Calu3 (cell line): ENCODE data around the gene CRB2. TPM values are rescaled to one million over a fixed set of nuclear protein-coding genes. Genes with fewer than 3 reads are reported as not detected.

Experiments
- BruUV-seq: library from RNA; stranded (reverse); fragments of 400-500 nt; replicated peaks from 2 replicates; lab custom pipeline; 2021; lab: Mats Ljungman, UMichigan
- CTCF ChIA-PET: fragments of 300-600 bp; sonication (Branson Sonifier 250); formaldehyde crosslinking; loops from one replicate; lab custom pipeline; 2022; ENCODE audit warnings: antibody characterized with exemption; lab: Charles Lee
- DNase-seq: peaks from one replicate; pipeline ENCODE4 v3.0.0; 2022
- H3K27ac Mint-ChIP-seq: one replicate; pipeline ENCODE4 v1.8.0; 2022; ENCODE audit warnings: mixed read lengths; ENCODE audit not compliant: unreplicated experiment
- H3K27me3 Mint-ChIP-seq: one replicate; pipeline ENCODE4 v1.8.0; 2022; ENCODE audit warnings: mixed read lengths; ENCODE audit not compliant: unreplicated experiment
- H3K36me3 Mint-ChIP-seq: one replicate; pipeline ENCODE4 v1.8.0; 2022; ENCODE audit warnings: mild to moderate bottlenecking, moderate library complexity, mixed read lengths; ENCODE audit not compliant: insufficient read depth, unreplicated experiment
- H3K4me1 Mint-ChIP-seq: one replicate; pipeline ENCODE4 v1.8.0; 2022; ENCODE audit warnings: mild to moderate bottlenecking, low read depth, mixed read lengths; ENCODE audit not compliant: unreplicated experiment
- H3K4me3 Mint-ChIP-seq: one replicate; pipeline ENCODE4 v1.8.0; 2022; ENCODE audit warnings: mild to moderate bottlenecking, low read depth, moderate library complexity, mixed read lengths; ENCODE audit not compliant: unreplicated experiment
- H3K9me3 Mint-ChIP-seq: one replicate; pipeline ENCODE4 v1.8.0; 2022; ENCODE audit warnings: low read depth, mixed read lengths; ENCODE audit not compliant: unreplicated experiment
- intact Hi-C: fragments of 100-400 bp; cut with micrococcal nuclease; formaldehyde crosslinking; loops from one replicate; pipeline ENCODE4 v1.10.0; 2022; ENCODE audit not compliant: unreplicated experiment
- total RNA-seq: library from RNA; stranded (reverse); gene quantifications from 2 replicates; pipeline ENCODE4 v1.2.3, GENCODE V29; 2022
- TF ChIP-seq, protein P1 (sequence below): fragments of 200-600 bp; IDR thresholded peaks from one replicate; pipeline ENCODE4 v1.8.0; 2022; ENCODE audit warnings: antibody characterized with exemption; ENCODE audit not compliant: unreplicated experiment

Gene CRB2
- total RNA-seq, 1 experiment from 2014 or later, result not detected

DNA sequence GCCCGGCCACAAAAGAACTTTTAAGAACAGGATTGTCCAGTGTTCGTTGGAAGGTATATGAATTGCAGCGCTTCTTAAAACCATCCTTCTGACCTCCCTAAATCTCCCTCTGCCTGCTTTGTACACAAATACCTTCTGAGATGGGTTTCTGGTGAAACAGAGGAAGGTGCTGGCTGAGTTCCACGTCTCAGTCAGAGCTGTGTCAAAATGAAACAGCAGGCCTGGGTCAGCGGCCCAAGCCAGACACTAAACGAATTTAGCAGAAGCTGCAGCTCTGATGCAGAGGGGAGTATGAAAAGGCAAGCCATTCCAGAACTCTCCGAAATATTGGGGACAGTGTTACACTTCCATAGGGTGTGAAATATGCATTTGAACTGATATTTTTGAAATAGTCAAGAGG is 37.8 kb upstream of the CRB2 start:
- H3K36me3 Mint-ChIP-seq, result no peaks in the 10 kb centered on the region
- BruUV-seq, result no TSS peak
- DNase-seq, result no peak
- H3K4me3 Mint-ChIP-seq, result no peak overlapping the region
- intact Hi-C loops, result no loop called here
- H3K27me3 Mint-ChIP-seq, result peaks cover 15% of the 10 kb centered on the region
- peaks cover 16% of the 10 kb centered on the region for H3K4me1 Mint-ChIP-seq
- no peaks in the 10 kb centered on the region for H3K9me3 Mint-ChIP-seq
- TF ChIP-seq, protein P1, sequence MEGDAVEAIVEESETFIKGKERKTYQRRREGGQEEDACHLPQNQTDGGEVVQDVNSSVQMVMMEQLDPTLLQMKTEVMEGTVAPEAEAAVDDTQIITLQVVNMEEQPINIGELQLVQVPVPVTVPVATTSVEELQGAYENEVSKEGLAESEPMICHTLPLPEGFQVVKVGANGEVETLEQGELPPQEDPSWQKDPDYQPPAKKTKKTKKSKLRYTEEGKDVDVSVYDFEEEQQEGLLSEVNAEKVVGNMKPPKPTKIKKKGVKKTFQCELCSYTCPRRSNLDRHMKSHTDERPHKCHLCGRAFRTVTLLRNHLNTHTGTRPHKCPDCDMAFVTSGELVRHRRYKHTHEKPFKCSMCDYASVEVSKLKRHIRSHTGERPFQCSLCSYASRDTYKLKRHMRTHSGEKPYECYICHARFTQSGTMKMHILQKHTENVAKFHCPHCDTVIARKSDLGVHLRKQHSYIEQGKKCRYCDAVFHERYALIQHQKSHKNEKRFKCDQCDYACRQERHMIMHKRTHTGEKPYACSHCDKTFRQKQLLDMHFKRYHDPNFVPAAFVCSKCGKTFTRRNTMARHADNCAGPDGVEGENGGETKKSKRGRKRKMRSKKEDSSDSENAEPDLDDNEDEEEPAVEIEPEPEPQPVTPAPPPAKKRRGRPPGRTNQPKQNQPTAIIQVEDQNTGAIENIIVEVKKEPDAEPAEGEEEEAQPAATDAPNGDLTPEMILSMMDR, result no peak
- CTCF ChIA-PET, result interaction anchor here (0.7 kb wide), 1 partner anchor 13 kb away, joined by 3 read pairs; no protein-coding TSS in a partner anchor
- no peak overlapping the region for H3K27ac Mint-ChIP-seq

DNA sequence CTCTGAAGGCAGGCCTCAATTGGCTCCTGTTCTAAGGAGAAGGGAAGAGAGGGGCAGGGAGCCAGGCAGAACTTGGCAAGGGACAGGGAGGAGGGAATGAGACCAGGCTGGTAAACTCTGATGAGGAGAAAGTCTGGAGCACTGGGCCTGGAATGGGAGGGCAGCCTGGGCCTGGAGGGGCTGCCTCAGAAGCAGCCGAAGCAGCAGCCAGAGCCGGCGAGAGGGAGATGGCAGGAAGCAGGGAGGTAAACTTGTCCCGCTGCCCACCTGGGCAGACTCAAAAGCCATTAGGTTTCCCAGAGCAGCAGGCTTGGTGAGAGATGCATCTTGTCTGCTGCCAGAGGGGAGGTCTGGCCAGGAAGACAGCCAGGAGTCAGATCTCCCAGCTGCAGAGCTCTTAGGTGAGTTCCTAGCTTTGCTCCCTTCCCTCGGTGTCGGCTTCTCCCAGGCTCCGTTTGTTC is 37.0 kb upstream of the CRB2 start:
- Mint-ChIP-seq H3K36me3 (no peaks in the 10 kb centered on the region), H3K9me3 (no peaks in the 10 kb centered on the region), H3K4me1 (peaks cover 18% of the 10 kb centered on the region), H3K27me3 (peaks cover 14% of the 10 kb centered on the region), H3K4me3 (no peak overlapping the region), H3K27ac (no peak overlapping the region)
- no TSS peak for BruUV-seq
- CTCF ChIA-PET, result no interaction called here
- TF ChIP-seq, protein P1, result no peak
- no peak for DNase-seq
- intact Hi-C loops, result no loop called here

DNA sequence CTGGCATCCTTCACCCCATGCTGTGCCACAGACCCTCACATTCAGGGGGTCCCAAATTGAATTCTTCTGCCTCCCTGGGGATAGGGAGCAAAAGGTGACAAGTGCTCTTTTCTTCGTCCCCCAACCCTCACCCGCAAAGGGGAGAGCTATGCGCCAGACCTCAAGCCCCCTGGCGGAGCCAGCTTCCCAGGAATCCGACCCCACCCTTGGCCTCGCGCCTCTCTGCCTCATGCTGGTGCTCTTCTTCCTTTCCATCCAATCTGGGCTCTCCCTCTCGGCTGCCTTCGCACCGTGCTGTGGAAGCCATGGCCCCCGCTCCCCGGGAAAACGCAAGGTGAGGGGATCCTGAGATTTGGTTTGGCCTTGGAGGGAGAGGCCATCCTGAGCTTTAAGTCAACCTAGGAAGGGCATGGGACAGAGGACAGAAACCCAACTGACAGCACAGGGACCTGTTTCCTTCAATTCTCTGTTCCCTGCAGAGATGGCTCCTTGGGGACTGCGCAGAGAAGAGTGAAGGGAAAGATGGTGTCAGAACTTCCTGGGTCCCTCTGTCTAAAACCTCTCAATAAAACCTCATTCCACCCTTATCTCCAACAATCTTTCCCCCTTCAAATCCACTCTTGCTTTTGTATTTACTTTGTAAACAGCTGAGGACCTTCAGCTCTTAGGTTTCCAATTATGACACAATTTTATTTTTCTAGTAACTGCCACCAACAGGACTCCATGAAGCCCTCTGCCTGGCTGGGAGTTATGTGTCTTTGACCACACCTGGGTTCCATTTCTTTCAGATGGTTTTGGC is 36.3 kb upstream of the CRB2 start:
- no peak for DNase-seq
- no peaks in the 10 kb centered on the region for H3K9me3 Mint-ChIP-seq
- BruUV-seq, result no TSS peak
- H3K4me1 Mint-ChIP-seq, result peaks cover 20% of the 10 kb centered on the region
- no peaks in the 10 kb centered on the region for H3K36me3 Mint-ChIP-seq
- H3K4me3 Mint-ChIP-seq, result no peak overlapping the region
- intact Hi-C loops, result no loop called here
- CTCF ChIA-PET, result no interaction called here
- H3K27me3 Mint-ChIP-seq, result peaks cover 14% of the 10 kb centered on the region
- TF ChIP-seq, protein P1, result no peak
- no peak overlapping the region for H3K27ac Mint-ChIP-seq

DNA sequence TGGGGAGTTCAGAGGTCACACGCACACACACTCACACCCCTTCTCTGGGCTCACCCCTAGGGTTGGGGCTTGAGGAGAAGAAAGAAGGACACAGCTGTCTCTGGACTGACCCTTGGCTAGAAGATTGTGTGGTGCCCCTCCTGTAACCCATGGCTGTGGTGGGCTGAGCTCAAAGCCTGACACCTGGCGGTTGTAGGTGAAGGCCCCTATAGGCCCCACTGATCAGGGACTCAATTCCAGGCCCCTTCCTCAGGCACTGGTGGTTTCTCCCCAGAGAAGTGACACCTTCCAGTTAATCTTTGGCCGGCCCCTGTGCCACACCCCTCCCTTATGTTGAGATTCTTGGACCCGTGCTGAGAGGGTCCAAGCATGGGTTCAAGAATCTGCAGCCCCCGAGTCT is 35.2 kb upstream of the CRB2 start:
- H3K27ac Mint-ChIP-seq, result no peak overlapping the region

More for the DNA sequence above, 35.2 kb upstream of the CRB2 start:
- Mint-ChIP-seq H3K4me3 (no peak overlapping the region), H3K36me3 (no peaks in the 10 kb centered on the region), H3K27me3 (peaks cover 14% of the 10 kb centered on the region), H3K4me1 (peaks cover 30% of the 10 kb centered on the region), H3K9me3 (no peaks in the 10 kb centered on the region)
- intact Hi-C loops, result no loop called here
- DNase-seq, result no peak
- CTCF ChIA-PET, result no interaction called here
- no TSS peak for BruUV-seq
- TF ChIP-seq, protein P1, result no peak
